ENCODE results near the gene DCP1B. TPM values are rescaled to one million over a fixed set of nuclear protein-coding genes. Genes with fewer than 3 reads are reported as not detected.

The DCP1B gene
- total and polyA plus RNA-seq, 12 donors: 1.1 to 4.9 (median 2.0) TPM

GRCh38 chr12:1970331-1970900 is 33.8 kb downstream of the DCP1B start:
- H3K9me3 ChIP-seq: no peaks in the 10 kb centered on the region
- intact Hi-C loops (cut with DNase I): loop anchor here in 5 of 10 donors (5.0 to 10.0 kb wide), 6 partner anchors 64 to 614 kb away; no protein-coding TSS in a partner anchor

GRCh38 chr12:1966561-1967226 is 37.6 kb downstream of the DCP1B start:
- intact Hi-C loops (cut with DNase I): loop anchor here in 1 of 10 donors (2.0 kb wide), 1 partner anchor 64 kb away; no protein-coding TSS in a partner anchor
- no peak for TF ChIP-seq CTCF (IDR thresholded peaks at IDR 0.05)
- ATAC-seq (peak; percentile 36 to 88 (median 84)), DNase-seq (peak in 1 of 2 donors; percentile 23)
- H3K4me3 ChIP-seq: no peak overlapping the region
- H3K9me3 ChIP-seq: no peaks in the 10 kb centered on the region
- peaks cover 0 to 31% (median 6%) of the 10 kb centered on the region in 9 donors for H3K4me1 ChIP-seq
- H3K27ac ChIP-seq: peak overlapping the region in 6 of 10 donors; percentile 9 to 54 (median 42)
- H3K36me3 ChIP-seq: peaks cover 0 to 63% (median 7%) of the 10 kb centered on the region in 9 donors
- 58 to 69% methylated on average over 4 of the region's 4 CpGs for WGBS, 2 donors
- H3K27me3 ChIP-seq: no peaks in the 10 kb centered on the region

More at GRCh38 chr12:1970331-1970900, 33.8 kb downstream of the DCP1B start:
- Histone ChIP-seq H3K4me3 (peak overlapping the region; percentile 2 to 58 (median 48)), H3K27me3 (no peaks in the 10 kb centered on the region), H3K4me1 (peaks cover 0 to 35% (median 13%) of the 10 kb centered on the region in 9 donors), H3K36me3 (peaks cover 0 to 26% (median 0%) of the 10 kb centered on the region in 9 donors), H3K27ac (peak overlapping the region; percentile 70 to 94 (median 84))
- WGBS, 2 donors: 42 to 45% methylated on average over 3 of the region's 3 CpGs
- DNase-seq: peak in 1 of 2 donors; percentile 40
- no peak for TF ChIP-seq CTCF (IDR thresholded peaks at IDR 0.05)
- peak; percentile 56 to 85 (median 72) for ATAC-seq

- Histone ChIP-seq H3K4me3 (no peak overlapping the region), H3K27ac (peak overlapping the region in 2 of 10 donors; percentile 51 to 54), H3K27me3 (no peaks in the 10 kb centered on the region), H3K4me1 (peaks cover 0 to 31% (median 6%) of the 10 kb centered on the region in 9 donors), H3K36me3 (peaks cover 0 to 71% (median 7%) of the 10 kb centered on the region in 9 donors), H3K9me3 (no peaks in the 10 kb centered on the region)
- TF ChIP-seq CTCF (IDR thresholded peaks at IDR 0.05): no peak
- ATAC-seq: no peak
- intact Hi-C loops (cut with DNase I): loop anchor here in 1 of 10 donors (2.0 kb wide), 1 partner anchor 65 kb away; no protein-coding TSS in a partner anchor
- WGBS, 2 donors: 74 to 85% methylated on average over 2 of the region's 2 CpGs
- DNase-seq: no peak
Measured at GRCh38 chr12:1965916-1966315, 38.3 kb downstream of the DCP1B start.

All from heart right ventricle (tissue), 16 donors.